ENCODE data around the gene PPM1A. TPM values are rescaled to one million over a fixed set of nuclear protein-coding genes. Genes with fewer than 3 reads are reported as not detected.

PPM1A gene
- total and polyA plus RNA-seq, 2 of the 13 experiments (the other 11 are each of a cell fraction or from before 2014, with no cell fraction given) = 23.3 to 29.8 TPM

DNA sequence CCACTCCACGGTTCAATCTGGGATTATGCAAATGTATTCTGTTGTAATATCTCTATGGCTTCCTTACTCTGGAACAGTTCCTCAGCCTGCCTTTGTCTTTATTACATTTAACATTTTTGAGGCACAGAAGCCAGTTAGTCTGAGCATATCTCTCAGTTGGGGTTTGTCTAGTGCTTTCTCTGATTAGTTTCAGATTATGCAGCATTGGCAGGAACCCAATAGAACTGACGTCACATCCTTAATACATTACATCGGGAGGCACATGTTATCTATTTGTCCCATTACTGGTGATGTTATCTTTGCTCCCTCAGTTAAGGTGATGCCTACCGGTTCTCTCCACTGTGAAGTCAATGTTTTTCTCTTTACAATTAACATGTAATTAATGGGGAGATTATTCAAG is 62.4 kb downstream of the PPM1A start:
- intact Hi-C loops (cut with micrococcal nuclease; ENCODE audit: unreplicated experiment) (no loop called here), in situ Hi-C loops (cut with HindIII; ENCODE audit: extremely low pct_ligation_motif_present, low pct_unique_long_range_greater_than_20kb) (no loop called here)
- ChIA-PET POLR2A (no interaction called here), CTCF (ENCODE audit: low intra/inter-chr PET ratio, low total read pairs) (no interaction called here)
- no peak overlapping the region for H2AFZ ChIP-seq (ENCODE audit: low read length)
- FAIRE-seq (no peak), ATAC-seq (no peak), DNase-seq (ENCODE audit: low spot score) (no peak)
- peaks cover 0 to 7% of the 10 kb centered on the region in 2 experiments; a peak in 2 of 5 replicates for H3K27me3 ChIP-seq (ENCODE audit: control insufficient read depth in 1 of 2, insufficient read depth in 2 of 2, low read length in 2 of 2)
- no peak overlapping the region for H3K27ac ChIP-seq (ENCODE audit: extremely low read length, insufficient read depth, low read length)
- no peaks in the 10 kb centered on the region for H3K36me3 ChIP-seq (replicated peaks in 1 of 2; ENCODE audit: control insufficient read depth in 1 of 2, insufficient read depth in 2 of 2, low read length in 2 of 2)
- no TSS peak for BruUV-seq (replicated peaks)
- no peak overlapping the region for H3K4me3 ChIP-seq (replicated peaks in 1 of 3; ENCODE audit: insufficient read depth in 1 of 3, low read depth in 2 of 3, low read length in 3 of 3)
- H3K9me3 ChIP-seq (ENCODE audit: low read length) = no peaks in the 10 kb centered on the region
- H3K79me2 ChIP-seq (ENCODE audit: insufficient read depth, low read length) = no peaks in the 10 kb centered on the region
- no peaks in the 10 kb centered on the region for H3K4me1 ChIP-seq (ENCODE audit: insufficient read depth, low read length)
- no peaks in the 10 kb centered on the region for H4K20me1 ChIP-seq (ENCODE audit: insufficient read depth, low read length)
- TF ChIP-seq ZNF225 (CRISPR knock-in tag; IDR thresholded peaks at IDR 0.05) (no peak), CREB1 (IDR thresholded peaks at IDR 0.05) (peak; percentile 69), CREB1 (CRISPR knock-in tag; IDR thresholded peaks at IDR 0.05) (no peak)
- no peak overlapping the region for H3K9ac ChIP-seq (ENCODE audit: insufficient read depth, low read depth, low read length)
- WGBS (ENCODE audit: low lambda C conversion rate) = 44% methylated on average over 4 of the region's 4 CpGs
- H3K4me2 ChIP-seq (ENCODE audit: low read depth, low read length) = no peak overlapping the region

DNA sequence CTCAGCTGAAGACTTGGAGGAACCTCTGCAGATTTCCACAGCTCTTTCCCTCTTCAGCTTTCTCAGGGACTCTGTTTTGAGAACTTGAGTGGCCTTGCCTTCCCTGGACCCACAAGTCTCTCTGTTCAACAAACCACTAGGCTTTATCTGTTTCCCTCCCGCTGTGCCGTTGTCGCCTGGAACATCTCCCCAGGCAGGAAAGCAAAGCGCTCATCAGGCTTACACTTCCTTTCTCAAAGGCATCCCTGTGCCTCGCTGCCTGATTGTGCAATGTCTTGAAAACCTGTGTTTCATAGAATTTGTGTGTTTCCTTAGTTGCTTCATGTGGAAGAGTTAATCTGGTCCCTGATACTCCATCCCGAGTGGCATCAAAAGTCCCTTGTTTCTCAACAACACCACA is 64.1 kb downstream of the PPM1A start:
- H3K27me3 ChIP-seq (ENCODE audit: control insufficient read depth in 1 of 2, insufficient read depth in 2 of 2, low read length in 2 of 2) = peaks cover 0 to 7% of the 10 kb centered on the region in 2 experiments; a peak in 2 of 5 replicates
- POLR2A ChIA-PET = no interaction called here
- H2AFZ ChIP-seq (ENCODE audit: low read length) = no peak overlapping the region
- BruUV-seq (replicated peaks) = no TSS peak
- H3K9ac ChIP-seq (ENCODE audit: insufficient read depth, low read depth, low read length) = no peak overlapping the region
- no peak for DNase-seq (ENCODE audit: low spot score)
- no peak overlapping the region for H3K27ac ChIP-seq (ENCODE audit: extremely low read length, insufficient read depth, low read length)
- H3K79me2 ChIP-seq (ENCODE audit: insufficient read depth, low read length) = no peaks in the 10 kb centered on the region
- H3K9me3 ChIP-seq (ENCODE audit: low read length) = no peaks in the 10 kb centered on the region
- no peak for ATAC-seq
- no peak for FAIRE-seq
- in situ Hi-C loops (cut with HindIII; ENCODE audit: extremely low pct_ligation_motif_present, low pct_unique_long_range_greater_than_20kb) = no loop called here
- H3K4me2 ChIP-seq (ENCODE audit: low read depth, low read length) = no peak overlapping the region
- CTCF ChIA-PET (ENCODE audit: low intra/inter-chr PET ratio, low total read pairs) = no interaction called here
- H3K36me3 ChIP-seq (replicated peaks in 1 of 2; ENCODE audit: control insufficient read depth in 1 of 2, insufficient read depth in 2 of 2, low read length in 2 of 2) = no peaks in the 10 kb centered on the region
- no peak overlapping the region for H3K4me3 ChIP-seq (replicated peaks in 1 of 3; ENCODE audit: insufficient read depth in 1 of 3, low read depth in 2 of 3, low read length in 3 of 3)
- TF ChIP-seq BRD4 (CRISPR knock-in tag; IDR thresholded peaks at IDR 0.05) (no peak), CEBPB (IDR thresholded peaks at IDR 0.05; ENCODE audit: borderline replicate concordance, low read depth, low read length) (peak; percentile 77)
- no peaks in the 10 kb centered on the region for H4K20me1 ChIP-seq (ENCODE audit: insufficient read depth, low read length)
- H3K4me1 ChIP-seq (ENCODE audit: insufficient read depth, low read length) = no peaks in the 10 kb centered on the region
- intact Hi-C loops (cut with micrococcal nuclease; ENCODE audit: unreplicated experiment) = no loop called here
- 30% methylated on average over 6 of the region's 6 CpGs for WGBS (ENCODE audit: low lambda C conversion rate)
